MCF 10A (cell line): ENCODE measurements around the gene ZMIZ1. TPM values are rescaled to one million over a fixed set of nuclear protein-coding genes. Genes with fewer than 3 reads are reported as not detected.

Experiments used
- BruUV-seq: library from RNA; stranded (reverse); fragments of 400-500 nt; replicated peaks from 2 replicates; lab custom pipeline; 2021; lab: Mats Ljungman, UMichigan
- CTCF ChIA-PET: fragments of 300-600 bp; sonication (Branson Sonifier 250); formaldehyde crosslinking; extraction: SDS; loops from one replicate; lab custom pipeline; 2021; ENCODE audit warnings: antibody characterized with exemption, inconsistent platforms; lab: Yijun Ruan, JAX
- POLR2A ChIA-PET: fragments of 300-600, 350-650 bp; sonication (Branson Sonifier 250); formaldehyde crosslinking; extraction: SDS; loops from one replicate; lab custom pipeline; 2020; ENCODE audit warnings: antibody characterized with exemption, inconsistent platforms; lab: Yijun Ruan, JAX
- DNase-seq: peaks from one replicate; pipeline ENCODE4 v3.0.0-alpha.2; 2018; ENCODE audit not compliant: unreplicated experiment
- H3K27ac Mint-ChIP-seq: one replicate; pipeline ENCODE4 v1.8.0; 2022; ENCODE audit warnings: mild to moderate bottlenecking, low read depth, mixed read lengths; ENCODE audit not compliant: unreplicated experiment
- H3K27me3 Mint-ChIP-seq: one replicate; pipeline ENCODE4 v1.8.0; 2022; ENCODE audit warnings: mixed read lengths; ENCODE audit not compliant: insufficient read depth, unreplicated experiment
- H3K36me3 Mint-ChIP-seq: one replicate; pipeline ENCODE4 v1.8.0; 2022; ENCODE audit warnings: mild to moderate bottlenecking, moderate library complexity, mixed read lengths; ENCODE audit not compliant: insufficient read depth, unreplicated experiment
- H3K4me1 Mint-ChIP-seq: one replicate; pipeline ENCODE4 v1.8.0; 2022; ENCODE audit warnings: mixed read lengths; ENCODE audit not compliant: insufficient read depth, unreplicated experiment
- H3K4me3 Mint-ChIP-seq: one replicate; pipeline ENCODE4 v1.8.0; 2022; ENCODE audit warnings: mild to moderate bottlenecking, moderate library complexity, mixed read lengths; ENCODE audit not compliant: unreplicated experiment
- H3K9me3 Mint-ChIP-seq: one replicate; pipeline ENCODE4 v1.8.0; 2022; ENCODE audit warnings: mixed read lengths; ENCODE audit not compliant: unreplicated experiment
- CTCF ChIP-seq: fragments of 200-600 bp; IDR thresholded peaks from one replicate; pipeline ENCODE4 v1.8.0; 2022; ENCODE audit warnings: antibody characterized with exemption, mild to moderate bottlenecking; ENCODE audit not compliant: unreplicated experiment
- intact Hi-C: fragments of 100-400 bp; cut with micrococcal nuclease; formaldehyde crosslinking; loops from 2 replicates; pipeline ENCODE4 v1.14.1; 2022
- total RNA-seq: library from RNA; stranded (reverse); gene quantifications from 2 replicates; pipeline ENCODE4 v1.2.3, GENCODE V29; 2022

Gene ZMIZ1
- total RNA-seq, 1 experiment from 2014 or later, result 15.5 TPM

GRCh38 chr10:79286318-79286951 lies 217.7 kb downstream of the ZMIZ1 start:
- ChIA-PET POLR2A (no interaction called here), CTCF (no interaction called here)
- Mint-ChIP-seq H3K27ac (no peak overlapping the region), H3K9me3 (no peaks in the 10 kb centered on the region), H3K4me1 (no peaks in the 10 kb centered on the region), H3K36me3 (peaks cover 24% of the 10 kb centered on the region), H3K4me3 (no peak overlapping the region), H3K27me3 (no peaks in the 10 kb centered on the region)
- intact Hi-C loops, result no loop called here
- no peak for TF ChIP-seq CTCF
- no TSS peak for BruUV-seq
- no peak for DNase-seq

- ChIA-PET CTCF (no interaction called here), POLR2A (interaction anchor here (1.0 kb wide), 1 partner anchor 15 kb away, joined by 3 read pairs; no protein-coding TSS in a partner anchor)
- DNase-seq, result no peak
- H3K9me3 Mint-ChIP-seq, result no peaks in the 10 kb centered on the region
- H3K27ac Mint-ChIP-seq, result no peak overlapping the region
- H3K4me3 Mint-ChIP-seq, result no peak overlapping the region
- BruUV-seq, result no TSS peak
- intact Hi-C loops, result no loop called here
- H3K36me3 Mint-ChIP-seq, result peaks cover 29% of the 10 kb centered on the region
- no peak for TF ChIP-seq CTCF
- H3K4me1 Mint-ChIP-seq, result peaks cover 8% of the 10 kb centered on the region
- no peaks in the 10 kb centered on the region for H3K27me3 Mint-ChIP-seq
These were observed 219.4 kb downstream of the ZMIZ1 start for GRCh38 chr10:79287973-79288723.

- CTCF ChIA-PET, result no interaction called here
- intact Hi-C loops, result no loop called here
- H3K27ac Mint-ChIP-seq, result no peak overlapping the region
These were observed 221.0 kb downstream of the ZMIZ1 start for GRCh38 chr10:79289801-79290200.

More at GRCh38 chr10:79289801-79290200, 221.0 kb downstream of the ZMIZ1 start:
- POLR2A ChIA-PET, result interaction anchor here (0.7 kb wide), 1 partner anchor 40 kb away, joined by 4 read pairs; no protein-coding TSS in a partner anchor
- H3K27me3 Mint-ChIP-seq, result no peaks in the 10 kb centered on the region
- H3K4me1 Mint-ChIP-seq, result peaks cover 8% of the 10 kb centered on the region
- DNase-seq, result no peak
- no peaks in the 10 kb centered on the region for H3K9me3 Mint-ChIP-seq
- no peak for TF ChIP-seq CTCF
- no TSS peak for BruUV-seq
- no peak overlapping the region for H3K4me3 Mint-ChIP-seq
- H3K36me3 Mint-ChIP-seq, result peaks cover 24% of the 10 kb centered on the region
